ENCODE results near the gene GPC5. TPM values are rescaled to one million over a fixed set of nuclear protein-coding genes. Genes with fewer than 3 reads are reported as not detected.

The GPC5 gene
- total RNA-seq, 1 donor from 2014 or later: 0.17 TPM

DNA sequence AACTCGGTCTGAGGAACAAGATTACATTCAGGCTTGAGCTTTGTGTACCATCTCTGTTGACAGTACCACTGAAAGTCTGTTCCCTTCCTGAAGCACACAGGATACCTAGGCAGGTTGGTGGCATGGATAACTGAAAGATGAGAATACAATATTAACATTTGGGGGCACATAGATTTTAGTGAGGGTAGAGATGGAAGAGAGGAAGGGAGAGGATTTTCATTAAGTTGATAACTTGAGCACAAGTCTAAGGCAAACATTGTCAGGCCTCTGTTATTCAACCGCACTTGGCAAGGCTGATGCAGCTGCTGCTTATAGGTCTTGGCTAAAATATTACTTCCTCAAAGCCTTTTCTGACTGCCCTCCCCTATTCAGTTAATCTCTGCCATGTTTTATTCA, 40.0 kb upstream of the GPC5 start:
- TF ChIP-seq, protein P1, sequence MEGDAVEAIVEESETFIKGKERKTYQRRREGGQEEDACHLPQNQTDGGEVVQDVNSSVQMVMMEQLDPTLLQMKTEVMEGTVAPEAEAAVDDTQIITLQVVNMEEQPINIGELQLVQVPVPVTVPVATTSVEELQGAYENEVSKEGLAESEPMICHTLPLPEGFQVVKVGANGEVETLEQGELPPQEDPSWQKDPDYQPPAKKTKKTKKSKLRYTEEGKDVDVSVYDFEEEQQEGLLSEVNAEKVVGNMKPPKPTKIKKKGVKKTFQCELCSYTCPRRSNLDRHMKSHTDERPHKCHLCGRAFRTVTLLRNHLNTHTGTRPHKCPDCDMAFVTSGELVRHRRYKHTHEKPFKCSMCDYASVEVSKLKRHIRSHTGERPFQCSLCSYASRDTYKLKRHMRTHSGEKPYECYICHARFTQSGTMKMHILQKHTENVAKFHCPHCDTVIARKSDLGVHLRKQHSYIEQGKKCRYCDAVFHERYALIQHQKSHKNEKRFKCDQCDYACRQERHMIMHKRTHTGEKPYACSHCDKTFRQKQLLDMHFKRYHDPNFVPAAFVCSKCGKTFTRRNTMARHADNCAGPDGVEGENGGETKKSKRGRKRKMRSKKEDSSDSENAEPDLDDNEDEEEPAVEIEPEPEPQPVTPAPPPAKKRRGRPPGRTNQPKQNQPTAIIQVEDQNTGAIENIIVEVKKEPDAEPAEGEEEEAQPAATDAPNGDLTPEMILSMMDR (IDR thresholded peaks at IDR 0.05; ENCODE audit: insufficient read depth, low read length, poor library complexity, severe bottlenecking): no peak
- no peak for DNase-seq (ENCODE audit: low read depth)
- Histone ChIP-seq H3K27me3 (ENCODE audit: control insufficient read depth, insufficient read depth, low read length) (no peaks in the 10 kb centered on the region), H3K36me3 (ENCODE audit: control insufficient read depth, insufficient read depth, low read length) (no peaks in the 10 kb centered on the region), H3K4me3 (ENCODE audit: low read depth, low read length) (no peak overlapping the region)

DNA sequence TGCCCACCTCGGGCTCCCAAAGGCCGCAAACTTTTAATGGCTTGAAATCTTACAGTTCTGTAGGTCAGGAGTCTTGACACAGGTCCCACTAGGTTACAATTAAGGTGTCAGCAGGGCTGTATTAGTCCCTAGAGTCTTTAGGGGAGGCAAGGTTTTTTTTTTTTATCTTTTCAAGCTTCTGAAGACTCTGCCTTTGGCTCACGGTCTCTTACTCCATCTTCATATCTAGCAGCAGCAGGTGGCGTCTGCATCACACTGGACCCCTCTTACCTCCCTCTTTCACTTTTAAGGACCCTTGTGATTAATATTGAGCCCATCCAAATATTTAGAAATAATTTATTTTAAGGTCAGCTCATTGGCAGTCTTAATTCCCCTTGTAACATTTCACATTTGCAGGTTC, 39.3 kb upstream of the GPC5 start:
- Histone ChIP-seq H3K27me3 (ENCODE audit: control insufficient read depth, insufficient read depth, low read length) (no peaks in the 10 kb centered on the region), H3K4me3 (ENCODE audit: low read depth, low read length) (no peak overlapping the region), H3K36me3 (ENCODE audit: control insufficient read depth, insufficient read depth, low read length) (no peaks in the 10 kb centered on the region)
- TF ChIP-seq, protein P1 (IDR thresholded peaks at IDR 0.05; ENCODE audit: insufficient read depth, low read length, poor library complexity, severe bottlenecking): no peak
- no peak for DNase-seq (ENCODE audit: low read depth)

DNA sequence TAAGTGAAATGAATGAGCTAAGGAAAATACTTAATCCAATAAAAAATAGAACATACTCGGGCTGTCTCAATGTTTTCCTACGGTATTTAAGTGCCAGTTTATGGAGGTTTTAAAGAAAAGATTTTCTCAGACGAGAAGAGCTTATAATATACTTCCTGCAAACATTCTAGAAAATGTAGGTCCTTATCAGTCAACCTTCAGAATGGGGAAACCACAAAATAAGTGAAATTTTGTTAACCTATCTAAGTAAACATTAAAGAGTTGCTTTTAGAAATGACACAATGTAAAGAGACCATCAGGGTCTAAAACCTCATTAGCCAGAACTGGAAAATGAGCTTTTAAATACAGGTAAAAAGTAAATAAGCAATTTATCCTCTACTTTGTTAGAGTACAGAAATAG, 38.8 kb upstream of the GPC5 start:
- TF ChIP-seq, protein P1 (IDR thresholded peaks at IDR 0.05; ENCODE audit: insufficient read depth, low read length, poor library complexity, severe bottlenecking): no peak
- Histone ChIP-seq H3K4me3 (ENCODE audit: low read depth, low read length) (no peak overlapping the region), H3K36me3 (ENCODE audit: control insufficient read depth, insufficient read depth, low read length) (no peaks in the 10 kb centered on the region), H3K27me3 (ENCODE audit: control insufficient read depth, insufficient read depth, low read length) (no peaks in the 10 kb centered on the region)
- DNase-seq (ENCODE audit: low read depth): no peak

DNA sequence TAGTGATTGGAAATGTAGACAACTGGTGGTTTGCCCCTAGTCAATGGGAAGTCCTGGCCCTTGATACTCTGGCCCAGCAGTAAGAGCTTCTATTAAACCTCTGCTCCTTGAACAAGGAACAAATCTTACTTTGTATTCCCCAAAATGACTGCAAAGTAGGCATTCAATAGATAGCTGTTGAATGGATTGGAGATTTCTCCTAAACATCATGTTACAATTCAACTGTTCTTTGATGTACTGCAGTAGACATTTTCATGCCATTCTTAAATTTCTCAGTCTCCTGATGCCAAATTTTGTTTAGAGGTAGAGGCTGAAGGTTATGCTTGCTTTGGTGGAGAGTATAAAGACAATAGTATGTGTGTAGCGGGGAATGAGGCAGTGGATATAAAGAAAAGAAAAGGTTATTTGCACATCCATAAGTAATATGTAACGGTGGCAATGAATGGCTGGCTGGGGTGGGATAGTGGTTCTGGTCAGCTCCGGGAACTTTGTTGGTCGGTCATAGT, 38.1 kb upstream of the GPC5 start:
- TF ChIP-seq, protein P1 (IDR thresholded peaks at IDR 0.05; ENCODE audit: insufficient read depth, low read length, poor library complexity, severe bottlenecking): no peak
- no peaks in the 10 kb centered on the region for H3K36me3 ChIP-seq (ENCODE audit: control insufficient read depth, insufficient read depth, low read length)
- DNase-seq (ENCODE audit: low read depth): no peak
- H3K4me3 ChIP-seq (ENCODE audit: low read depth, low read length): no peak overlapping the region
- no peaks in the 10 kb centered on the region for H3K27me3 ChIP-seq (ENCODE audit: control insufficient read depth, insufficient read depth, low read length)

DNA sequence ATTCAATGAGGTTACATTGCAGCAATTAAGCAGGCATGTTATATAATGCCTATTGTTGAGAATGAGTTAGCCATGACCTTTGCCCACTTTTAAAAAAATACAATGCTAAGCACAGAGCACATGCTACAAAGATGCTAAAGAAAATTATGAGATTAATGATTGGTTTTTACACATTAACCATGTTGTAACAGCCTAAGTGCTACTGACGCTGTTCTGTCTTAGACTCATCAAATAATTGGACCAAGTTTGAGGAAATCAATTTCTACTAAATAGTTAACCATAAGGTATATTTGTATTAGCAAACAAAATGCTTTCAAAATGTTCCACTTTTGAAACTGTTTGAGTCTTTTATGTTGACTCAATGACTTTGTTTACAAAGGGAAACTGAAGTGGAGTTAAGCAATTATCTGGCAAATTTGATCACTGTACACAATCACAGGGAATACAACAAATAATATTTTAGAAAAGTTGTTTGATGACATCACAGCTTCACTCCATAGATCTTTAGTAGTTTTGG, 36.6 kb upstream of the GPC5 start:
- Histone ChIP-seq H3K4me3 (ENCODE audit: low read depth, low read length) (no peak overlapping the region), H3K27me3 (ENCODE audit: control insufficient read depth, insufficient read depth, low read length) (no peaks in the 10 kb centered on the region), H3K36me3 (ENCODE audit: control insufficient read depth, insufficient read depth, low read length) (no peaks in the 10 kb centered on the region)
- DNase-seq (ENCODE audit: low read depth): no peak
- TF ChIP-seq, protein P1 (IDR thresholded peaks at IDR 0.05; ENCODE audit: insufficient read depth, low read length, poor library complexity, severe bottlenecking): no peak

DNA sequence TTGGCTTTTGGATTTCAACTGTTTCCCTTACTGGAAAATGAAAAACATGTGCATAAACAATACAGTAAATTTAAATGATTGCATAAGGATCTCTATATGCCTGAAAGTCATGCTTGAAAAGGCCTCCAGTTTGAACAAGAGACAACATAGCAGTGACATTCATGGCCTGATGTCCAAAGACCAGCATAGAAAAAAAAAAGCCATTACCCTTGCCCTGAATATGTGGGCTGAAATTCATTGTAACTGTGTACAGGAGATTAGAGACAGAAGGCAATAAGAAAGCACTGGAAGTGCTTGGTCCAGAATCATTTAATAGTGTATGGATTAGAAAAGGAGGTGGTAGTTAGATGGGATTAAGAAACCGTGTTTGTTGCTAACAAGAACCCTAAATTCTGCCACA, 35.5 kb upstream of the GPC5 start:
- H3K27me3 ChIP-seq (ENCODE audit: control insufficient read depth, insufficient read depth, low read length): no peaks in the 10 kb centered on the region
- no peaks in the 10 kb centered on the region for H3K36me3 ChIP-seq (ENCODE audit: control insufficient read depth, insufficient read depth, low read length)

More for the DNA sequence above, 35.5 kb upstream of the GPC5 start:
- TF ChIP-seq, protein P1 (IDR thresholded peaks at IDR 0.05; ENCODE audit: insufficient read depth, low read length, poor library complexity, severe bottlenecking): no peak
- H3K4me3 ChIP-seq (ENCODE audit: low read depth, low read length): no peak overlapping the region
- DNase-seq (ENCODE audit: low read depth): no peak
